H9 (cell line): Measurements from ENCODE around the gene ZNF263. TPM values are rescaled to one million over a fixed set of nuclear protein-coding genes. Genes with fewer than 3 reads are reported as not detected.

ENCODE experiments used
- DNase-seq: peaks from one replicate; pipeline ENCODE4 v3.0.0-alpha.2; 2017
- H2AFZ ChIP-seq: one replicate; pipeline ENCODE4 v1.6.1; 2013; ENCODE audit warnings: mild to moderate bottlenecking, low read length, control low read depth, moderate library complexity
- H2AK5ac ChIP-seq: 2 replicates; pipeline ENCODE4 v1.6.1; 2013; ENCODE audit warnings: low read length, control low read depth, mixed read lengths; ENCODE audit not compliant: insufficient read length
- H2BK120ac ChIP-seq: one replicate; pipeline ENCODE4 v1.6.1; 2013; ENCODE audit warnings: low read depth, mild to moderate bottlenecking, low read length, control low read depth, inconsistent platforms; ENCODE audit not compliant: poor library complexity, severe bottlenecking
- H2BK12ac ChIP-seq: 2 replicates; pipeline ENCODE4 v1.6.1; 2013; ENCODE audit warnings: low read length, control low read depth, mixed read lengths, low read depth; ENCODE audit not compliant: insufficient read length
- H2BK15ac ChIP-seq: 2 replicates; pipeline ENCODE4 v1.6.1; 2013; ENCODE audit warnings: low read depth, low read length, control low read depth
- H2BK20ac ChIP-seq: one replicate; pipeline ENCODE4 v1.6.1; 2013; ENCODE audit warnings: low read depth, mild to moderate bottlenecking, low read length, control low read depth, inconsistent platforms; ENCODE audit not compliant: poor library complexity, severe bottlenecking
- H2BK5ac ChIP-seq: 2 replicates; pipeline ENCODE4 v1.6.1; 2013; ENCODE audit warnings: low read length, control low read depth, mixed read lengths; ENCODE audit not compliant: insufficient read length
- H3K14ac ChIP-seq: 2 replicates; pipeline ENCODE4 v1.6.1; 2013; ENCODE audit warnings: low read length, control low read depth; ENCODE audit not compliant: insufficient read depth
- H3K18ac ChIP-seq: 2 replicates; pipeline ENCODE4 v1.6.1; 2013; ENCODE audit warnings: low read depth, mild to moderate bottlenecking, mixed read lengths, low read length, control low read depth; ENCODE audit not compliant: insufficient read length
- H3K23ac ChIP-seq: 2 replicates; pipeline ENCODE4 v1.6.1; 2013; ENCODE audit warnings: low read length, control low read depth, mixed read lengths, low read depth; ENCODE audit not compliant: insufficient read length
- H3K23me2 ChIP-seq: 2 replicates; pipeline ENCODE4 v1.6.1; 2013; ENCODE audit warnings: low read depth, mild to moderate bottlenecking, mixed read lengths, low read length, control low read depth; ENCODE audit not compliant: insufficient read length, poor library complexity, severe bottlenecking
- H3K27ac ChIP-seq: 2 replicates; pipeline ENCODE4 v1.5.1; 2013; ENCODE audit warnings: low read length, control low read depth, mixed read lengths, low read depth; ENCODE audit not compliant: insufficient read length
- H3K27me3 ChIP-seq: 2 replicates; pipeline ENCODE4 v1.6.1; 2013; ENCODE audit warnings: low read length, control low read depth, inconsistent platforms; ENCODE audit not compliant: insufficient read depth
- H3K4ac ChIP-seq: 2 replicates; pipeline ENCODE4 v1.6.1; 2013; ENCODE audit warnings: low read depth, mild to moderate bottlenecking, control low read depth, inconsistent platforms, low read length, moderate library complexity
- H3K4me1 ChIP-seq: 2 replicates; pipeline ENCODE4 v1.6.1; 2013; ENCODE audit warnings: low read length, control low read depth, inconsistent platforms; ENCODE audit not compliant: insufficient read depth
- H3K4me2 ChIP-seq: 2 replicates; pipeline ENCODE4 v1.6.1; 2013; ENCODE audit warnings: low read length, control low read depth, mixed read lengths; ENCODE audit not compliant: insufficient read length, insufficient read depth
- H3K56ac ChIP-seq: 2 replicates; pipeline ENCODE4 v1.6.1; 2013; ENCODE audit warnings: low read depth, mild to moderate bottlenecking, mixed read lengths, low read length, control low read depth; ENCODE audit not compliant: insufficient read length
- H3K79me1 ChIP-seq: 2 replicates; pipeline ENCODE4 v1.6.1; 2013; ENCODE audit warnings: low read depth, mild to moderate bottlenecking, moderate library complexity, low read length, control low read depth, inconsistent platforms; ENCODE audit not compliant: insufficient read depth, poor library complexity, severe bottlenecking
- H3K79me2 ChIP-seq: 2 replicates; pipeline ENCODE4 v1.6.1; 2013; ENCODE audit warnings: low read length, control low read depth, inconsistent platforms; ENCODE audit not compliant: insufficient read depth
- H3K9ac ChIP-seq: 2 replicates; pipeline ENCODE4 v1.6.1; 2013; ENCODE audit warnings: low read length, control low read depth, mixed read lengths; ENCODE audit not compliant: insufficient read length; ENCODE audit errors: extremely low read depth
- H3K9me3 ChIP-seq: one replicate; pipeline ENCODE4 v1.6.1; 2013; ENCODE audit warnings: low read depth, low read length, inconsistent platforms; ENCODE audit not compliant: control insufficient read depth
- H3T11ph ChIP-seq: one replicate; pipeline ENCODE4 v1.6.1; 2013; ENCODE audit warnings: mild to moderate bottlenecking, low read length, control low read depth, inconsistent platforms
- H4K20me1 ChIP-seq: one replicate; pipeline ENCODE4 v1.6.1; 2013; ENCODE audit not compliant: control insufficient read depth, insufficient read length, insufficient read depth
- H4K5ac ChIP-seq: 2 replicates; pipeline ENCODE4 v1.6.1; 2013; ENCODE audit warnings: low read depth, mild to moderate bottlenecking, mixed read lengths, low read length, control low read depth; ENCODE audit not compliant: insufficient read length
- H4K8ac ChIP-seq: replicated peaks from 2 replicates; pipeline ENCODE4 v1.6.1; 2013; ENCODE audit warnings: low read length, control low read depth, mixed read lengths, low read depth; ENCODE audit not compliant: insufficient read length
- H4K91ac ChIP-seq: 2 replicates; pipeline ENCODE4 v1.6.1; 2013; ENCODE audit warnings: low read depth, mild to moderate bottlenecking, moderate library complexity, mixed read lengths, low read length, control low read depth; ENCODE audit not compliant: insufficient read length
- H3K27ac Mint-ChIP-seq, 3 experiments: 2 replicates in 2 of 3; 3 replicates in 1 of 3; pipeline ENCODE4 v1.8.0; 2020 to 2021; ENCODE audit warnings: mixed read lengths in 3 of 3, mild to moderate bottlenecking in 1 of 3, moderate library complexity in 1 of 3
- H3K27me3 Mint-ChIP-seq: 2 replicates; pipeline ENCODE4 v1.8.0; 2021; ENCODE audit warnings: low read depth, mild to moderate bottlenecking, moderate library complexity, mixed read lengths
- H3K36me3 Mint-ChIP-seq, 3 experiments: 2 replicates in 2 of 3; 3 replicates in 1 of 3; pipeline ENCODE4 v1.8.0; 2020 to 2021; ENCODE audit warnings: low read depth in 3 of 3, mixed read lengths in 3 of 3; ENCODE audit not compliant: insufficient read depth in 1 of 3
- H3K4me1 Mint-ChIP-seq, 2 experiments: 2 replicates each; pipeline ENCODE4 v1.8.0; 2020; ENCODE audit warnings: mixed read lengths in 2 of 2
- H3K4me3 Mint-ChIP-seq, 2 experiments: 2 replicates in 1 of 2; 3 replicates in 1 of 2; pipeline ENCODE4 v1.8.0; 2020 to 2021; ENCODE audit warnings: mild to moderate bottlenecking in 2 of 2, mixed read lengths in 2 of 2, moderate library complexity in 1 of 2
- H3K9me3 Mint-ChIP-seq, 2 experiments: 2 replicates in 1 of 2; 3 replicates in 1 of 2; pipeline ENCODE4 v1.8.0; 2020; ENCODE audit warnings: mild to moderate bottlenecking in 2 of 2, mixed read lengths in 2 of 2, moderate library complexity in 1 of 2
- CTCF ChIP-seq: fragments of 200-600 bp; sonication (generic); conservative IDR thresholded peaks from 3 replicates; pipeline ENCODE4 v1.8.0; 2021; ENCODE audit warnings: antibody characterized with exemption, mild to moderate bottlenecking
- WGBS: extraction: QIAGEN DNeasy Blood & Tissue Kit; methylation state at CpG from one replicate; pipeline ENCODE4 v1.1.7; 2013; ENCODE audit warnings: missing lambda C conversion rate, low lambda C conversion rate, mixed read lengths; ENCODE audit not compliant: insufficient read length; ENCODE audit errors: extremely low coverage; 5-methylcytosine and 5-hydroxymethylcytosine counted together
- total RNA-seq: library from RNA; stranded (reverse); gene quantifications from 2 replicates; pipeline ENCODE4 v1.2.1, GENCODE V29; 2021

The ZNF263 gene
- total RNA-seq, 1 experiment from 2014 or later = 35.7 TPM

GRCh38 chr16:3266873-3267537 lies 16.3 kb upstream of the ZNF263 start:
- no peak overlapping the region for H3K4me2 ChIP-seq
- H4K20me1 ChIP-seq = no peaks in the 10 kb centered on the region
- H3K36me3 Mint-ChIP-seq = no peaks in the 10 kb centered on the region
- H3K79me2 ChIP-seq = no peaks in the 10 kb centered on the region
- no peaks in the 10 kb centered on the region; the same call in 1 of the 2 replicates for H3K27me3 ChIP-seq
- H3K27me3 Mint-ChIP-seq = peaks cover 28% of the 10 kb centered on the region
- no peak overlapping the region for H4K8ac ChIP-seq
- no peak overlapping the region for H2BK12ac ChIP-seq
- no peak overlapping the region for H3K4ac ChIP-seq
- no peaks in the 10 kb centered on the region for H3K9me3 ChIP-seq
- no peak overlapping the region for H3K9ac ChIP-seq
- no peak overlapping the region for H3K4me3 Mint-ChIP-seq
- no peak overlapping the region for H2BK5ac ChIP-seq
- H3K18ac ChIP-seq = no peak overlapping the region
- H4K91ac ChIP-seq = no peak overlapping the region
- no peak overlapping the region for H3K27ac ChIP-seq
- H2BK15ac ChIP-seq = no peak overlapping the region
- no peak overlapping the region for H3K56ac ChIP-seq
- no peak for DNase-seq
- H3T11ph ChIP-seq = no peak overlapping the region
- no peak overlapping the region for H3K27ac Mint-ChIP-seq
- H4K5ac ChIP-seq = no peak overlapping the region
- peaks cover 3% of the 10 kb centered on the region for H3K23me2 ChIP-seq
- no peaks in the 10 kb centered on the region for H3K79me1 ChIP-seq
- WGBS = no CpG with 5 or more reads among the region's 5 CpGs
- peaks cover 36 to 47% of the 10 kb centered on the region in 2 experiments for H3K9me3 Mint-ChIP-seq
- H2BK20ac ChIP-seq = no peak overlapping the region
- no peaks in the 10 kb centered on the region for H3K4me1 ChIP-seq
- TF ChIP-seq CTCF = peak; percentile 68
- no peak overlapping the region for H3K14ac ChIP-seq
- no peak overlapping the region for H3K23ac ChIP-seq
- H3K4me1 Mint-ChIP-seq = peaks cover 3% of the 10 kb centered on the region in 2 experiments
- no peak overlapping the region for H2AK5ac ChIP-seq
- H2BK120ac ChIP-seq = no peak overlapping the region
- H2AFZ ChIP-seq = no peak overlapping the region
